B cell (primary cell): ENCODE results near the gene ZNF33A. TPM values are rescaled to one million over a fixed set of nuclear protein-coding genes. Genes with fewer than 3 reads are reported as not detected.
A peak's percentile ranks its signal among the peaks of the same experiment; 100 is the strongest.

Experiments
- ATAC-seq: fragments of 200-7000 bp; cut with Tn5 transposase; one replicate; pipeline ENCODE4 v1.10.0; 2021; ENCODE audit warnings: low read depth, mild to moderate bottlenecking, moderate number of reproducible peaks, moderate library complexity
- CTCF ChIA-PET: fragments of 350-600 bp; sonication (Branson Sonifier 250); formaldehyde crosslinking; loops from one replicate; lab custom pipeline; 2021; ENCODE audit warnings: antibody characterized with exemption, inconsistent platforms; lab: Charles Lee
- POLR2A ChIA-PET: fragments of 350-600 bp; sonication (Branson Sonifier 250); formaldehyde crosslinking; loops from one replicate; lab custom pipeline; 2021; ENCODE audit warnings: antibody characterized with exemption; lab: Charles Lee
- DNase-seq: peaks from one replicate; pipeline ENCODE4 v3.0.0; 2013
- H2AFZ ChIP-seq: 2 replicates; pipeline ENCODE4 v1.6.1; 2012; ENCODE audit warnings: mild to moderate bottlenecking, low read depth, low read length; ENCODE audit not compliant: insufficient read depth, poor library complexity, severe bottlenecking
- H3K27ac ChIP-seq, 2 donors: 1 replicate in 1 of 2; 2 replicates in 1 of 2; pipeline ENCODE4 v1.5.1; 2012 to 2013; ENCODE audit warnings: low read length in 2 of 2, mild to moderate bottlenecking in 2 of 2, moderate library complexity in 1 of 2
- H3K27me3 ChIP-seq, 4 experiments: fragments of 200-600 bp in 1 of 4; sonication (generic) in 1 of 4; replicated peaks in 1 of 4; 1 replicate in 2 of 4; 2 replicates in 2 of 4; pipeline versions ENCODE4 v1.6.1 to v1.7.0; 2013 to 2016; ENCODE audit warnings: low read length in 3 of 4, mild to moderate bottlenecking in 2 of 4, mixed read lengths in 1 of 4, moderate library complexity in 1 of 4; ENCODE audit not compliant: insufficient read depth in 4 of 4, control insufficient read depth in 3 of 4; ENCODE audit errors: control extremely low read depth in 1 of 4
- H3K36me3 ChIP-seq, 2 experiments: replicated peaks in 1 of 2; 1 replicate in 1 of 2; 2 replicates in 1 of 2; pipeline versions ENCODE4 v1.6.1 to v1.7.1; 2013; ENCODE audit warnings: low read length in 1 of 2; ENCODE audit not compliant: insufficient read depth in 2 of 2, control insufficient read depth in 1 of 2; ENCODE audit errors: control extremely low read depth in 1 of 2, extremely low read depth in 1 of 2
- H3K4me1 ChIP-seq, 2 donors: fragments of 200-600 bp in 1 of 2; sonication (generic) in 1 of 2; 1 replicate in 1 of 2; 2 replicates in 1 of 2; pipeline versions ENCODE4 v1.5.1 to v1.6.1; 2013 to 2017; ENCODE audit warnings: low read length in 2 of 2; ENCODE audit not compliant: control insufficient read depth in 2 of 2, insufficient read depth in 2 of 2
- H3K4me2 ChIP-seq: replicated peaks from 2 replicates; pipeline ENCODE3; 2012; ENCODE audit warnings: mild to moderate bottlenecking, low read depth, low read length; ENCODE audit not compliant: poor library complexity, severe bottlenecking
- H3K4me3 ChIP-seq, 5 experiments: fragments of 200-600 bp in 1 of 5; sonication (generic) in 1 of 5; 1 replicate in 3 of 5; 2 replicates in 2 of 5; pipeline versions ENCODE4 v1.5.1 to v1.7.0; 2011 to 2016; ENCODE audit warnings: low read length in 4 of 5, mild to moderate bottlenecking in 4 of 5, low read depth in 2 of 5, control low read depth in 1 of 5, moderate library complexity in 1 of 5; ENCODE audit not compliant: insufficient read depth in 1 of 5; ENCODE audit errors: control extremely low read depth in 1 of 5, extremely low read depth in 1 of 5
- H3K79me2 ChIP-seq: fragments of 200-600 bp; sonication (generic); one replicate; pipeline ENCODE4 v1.6.0; 2016; ENCODE audit warnings: low read length; ENCODE audit not compliant: control insufficient read depth, insufficient read depth
- H3K9ac ChIP-seq: fragments of 200-600 bp; sonication (generic); 2 replicates; pipeline ENCODE4 v1.6.1; 2017; ENCODE audit warnings: mild to moderate bottlenecking, low read length, moderate library complexity
- H3K9me3 ChIP-seq, 3 donors: one replicate each; pipeline versions ENCODE4 v1.6.1 to v1.7.1; 2013; ENCODE audit warnings: low read length in 2 of 3; ENCODE audit not compliant: control insufficient read depth in 2 of 3, insufficient read depth in 1 of 3; ENCODE audit errors: control extremely low read depth in 1 of 3
- H4K20me1 ChIP-seq: 2 replicates; pipeline ENCODE4 v1.6.0; 2012; ENCODE audit warnings: mild to moderate bottlenecking, low read length; ENCODE audit not compliant: insufficient read depth, control insufficient read depth, poor library complexity, severe bottlenecking
- H3K27ac Mint-ChIP-seq: one replicate; pipeline ENCODE4 v1.8.0; 2021; ENCODE audit warnings: mixed read lengths
- H3K27me3 Mint-ChIP-seq: one replicate; pipeline ENCODE4 v1.8.0; 2021; ENCODE audit warnings: mixed read lengths
- H3K4me1 Mint-ChIP-seq: one replicate; pipeline ENCODE4 v1.8.0; 2021; ENCODE audit warnings: mixed read lengths
- H3K4me3 Mint-ChIP-seq: one replicate; pipeline ENCODE4 v1.8.0; 2021; ENCODE audit warnings: mixed read lengths
- H3K9me3 Mint-ChIP-seq: one replicate; pipeline ENCODE4 v1.8.0; 2022; ENCODE audit warnings: mixed read lengths; ENCODE audit not compliant: insufficient read depth
- CTCF ChIP-seq: fragments of 200-600 bp; IDR thresholded peaks from one replicate; pipeline ENCODE4 v1.8.0; 2022; ENCODE audit warnings: antibody characterized with exemption, mild to moderate bottlenecking
- EZH2 ChIP-seq: IDR thresholded peaks from 2 replicates; pipeline ENCODE4 v1.6.1; 2012; ENCODE audit warnings: borderline replicate concordance, low read depth, mild to moderate bottlenecking, moderate library complexity, low read length; ENCODE audit not compliant: insufficient read depth, poor library complexity, severe bottlenecking
- WGBS: methylation state at CpG from one replicate; pipeline ENCODE4 v1.1.5; 2013; ENCODE audit warnings: missing lambda C conversion rate; ENCODE audit not compliant: insufficient coverage; 5-methylcytosine and 5-hydroxymethylcytosine counted together
- intact Hi-C: fragments of 100-400 bp; cut with micrococcal nuclease; formaldehyde crosslinking; loops from one replicate; pipeline ENCODE4 v1.10.0; 2022
- polyA plus RNA-seq: library from polyadenylated mRNA; depleted of rRNA; stranded (reverse); fragments of >200 nt; gene quantifications from 2 replicates; pipeline ENCODE4 v1.2.3, GENCODE V29; 2012
- total RNA-seq, 2 donors: library from RNA; stranded (reverse); fragments of 120-200 nt in 1 of 2; gene quantifications; 1 replicate in 1 of 2; 2 replicates in 1 of 2; pipeline versions ENCODE4 v1.2.3 to v1.2.4, GENCODE V29; 2013 to 2022

Gene ZNF33A
- total and polyA plus RNA-seq, 2 donors (not counting 1 experiment from before 2014, with no cell fraction given), result 20.3 to 86.6 TPM

GRCh38 chr10:37976880-37977203, 33.6 kb upstream of the ZNF33A start:
- intact Hi-C loops, result loop anchor here (1.0 to 5.0 kb wide), 7 partner anchors 33 to 425 kb away; partner anchors contain the start of genes ZNF248, ZNF33A and ZNF37A
- ATAC-seq, result no peak

More at GRCh38 chr10:37976880-37977203, 33.6 kb upstream of the ZNF33A start:
- ChIA-PET CTCF (interaction anchor here (0.9 to 2.8 kb wide), 11 partner anchors 9 to 389 kb away, joined by 3 to 31 read pairs (median 4); partner anchors contain the start of genes ZNF33A and ZNF37A), POLR2A (interaction anchor here (1.0 to 2.6 kb wide), 2 partner anchors 34 to 119 kb away, joined by 3 to 23 read pairs; partner anchors contain the start of gene ZNF33A)
- Histone ChIP-seq H3K4me2 (peak overlapping the region; percentile 83), H3K36me3 (no peaks in the 10 kb centered on the region), H3K27me3 (no peaks in the 10 kb centered on the region), H3K27ac (peak overlapping the region; percentile 38 to 94), H4K20me1 (no peaks in the 10 kb centered on the region), H3K4me3 (peak overlapping the region; percentile 62 to 84 (median 78)), H3K4me1 (peaks cover 9 to 13% of the 10 kb centered on the region in 2 donors), H3K9me3 (peaks cover 0 to 1% (median 0%) of the 10 kb centered on the region in 3 donors), H2AFZ (peak overlapping the region; percentile 95), H3K79me2 (peaks cover 17% of the 10 kb centered on the region), H3K9ac (peak overlapping the region; percentile 91)
- DNase-seq, result no peak
- Mint-ChIP-seq H3K4me3 (peak overlapping the region; percentile 95), H3K4me1 (peaks cover 17% of the 10 kb centered on the region), H3K27me3 (no peaks in the 10 kb centered on the region), H3K27ac (peak overlapping the region; percentile 99), H3K9me3 (no peaks in the 10 kb centered on the region)
- TF ChIP-seq EZH2 (no peak), CTCF (peak; percentile 7)
- WGBS, result no CpG with 5 or more reads among the region's 9 CpGs
